ENCODE data around the gene NOC4L.

GRCh38 chr12:132156573-132157325 is 12.5 kb downstream of the NOC4L start:
- TF ChIP-seq TAF1 (IDR thresholded peaks at IDR 0.05; ENCODE audit: low read depth) (no peak), TEAD4 (IDR thresholded peaks at IDR 0.05) (no peak), RAD21 (IDR thresholded peaks at IDR 0.05; ENCODE audit: low read depth) (no peak), CEBPB (IDR thresholded peaks at IDR 0.05) (no peak), REST (IDR thresholded peaks at IDR 0.05; ENCODE audit: low read depth) (no peak), MAX (IDR thresholded peaks at IDR 0.05) (no peak), EP300 (IDR thresholded peaks at IDR 0.05; ENCODE audit: borderline replicate concordance) (no peak), EGR1 (IDR thresholded peaks at IDR 0.05) (no peak), NFIC (IDR thresholded peaks at IDR 0.05) (no peak), CREB1 (IDR thresholded peaks at IDR 0.05; ENCODE audit: low read depth) (no peak), FOXM1 (IDR thresholded peaks at IDR 0.05; ENCODE audit: borderline replicate concordance, low read depth) (no peak), TCF12 (IDR thresholded peaks at IDR 0.05; ENCODE audit: low read depth) (no peak), ZBTB7A (IDR thresholded peaks at IDR 0.05; ENCODE audit: low read depth) (no peak), USF1 (IDR thresholded peaks at IDR 0.05) (no peak)

Measured in Ishikawa (cell line).